Hepatocyte (in vitro differentiated cells): Measurements from ENCODE around the gene ARHGAP1. TPM values are rescaled to one million over a fixed set of nuclear protein-coding genes. Genes with fewer than 3 reads are reported as not detected.
A peak's percentile ranks its signal among the peaks of the same experiment; 100 is the strongest.

Source experiments
- DNase-seq: peaks from one replicate; pipeline ENCODE4 v3.0.0-alpha.2; 2016; ENCODE audit warnings: low spot score
- H2AFZ ChIP-seq: fragments of 200-600 bp; sonication (generic); 2 replicates; pipeline ENCODE4 v1.6.0; 2016; ENCODE audit warnings: antibody characterized with exemption, mild to moderate bottlenecking
- H3K27ac ChIP-seq: fragments of 200-600 bp; sonication (generic); 2 replicates; pipeline ENCODE4 v1.5.1; 2016; ENCODE audit warnings: mild to moderate bottlenecking
- H3K27me3 ChIP-seq: fragments of 200-600 bp; sonication (generic); 2 replicates; pipeline ENCODE4 v1.6.1; 2016
- H3K36me3 ChIP-seq: fragments of 200-600 bp; sonication (generic); replicated peaks from 2 replicates; pipeline ENCODE4 v1.5.1; 2016; ENCODE audit warnings: low read depth; ENCODE audit not compliant: insufficient read depth
- H3K4me1 ChIP-seq: fragments of 200-600 bp; sonication (generic); 2 replicates; pipeline ENCODE4 v1.5.1; 2016; ENCODE audit warnings: mild to moderate bottlenecking, moderate library complexity; ENCODE audit not compliant: insufficient read depth
- H3K4me2 ChIP-seq: fragments of 200-600 bp; sonication (generic); 2 replicates; pipeline ENCODE4 v1.6.0; 2016
- H3K4me3 ChIP-seq: fragments of 200-600 bp; sonication (generic); 2 replicates; pipeline ENCODE4 v1.5.1; 2016; ENCODE audit warnings: mild to moderate bottlenecking
- H3K79me2 ChIP-seq: fragments of 200-600 bp; sonication (generic); 2 replicates; pipeline ENCODE4 v1.6.0; 2017; ENCODE audit warnings: mild to moderate bottlenecking
- H3K9me2 ChIP-seq: fragments of 200-600 bp; sonication (generic); replicated peaks from 2 replicates; pipeline ENCODE4 v1.6.0; 2017; ENCODE audit warnings: mild to moderate bottlenecking; ENCODE audit not compliant: insufficient read depth
- H3K9me3 ChIP-seq: fragments of 200-600 bp; sonication (generic); 2 replicates; pipeline ENCODE4 v1.5.1; 2016; ENCODE audit warnings: low read depth, mild to moderate bottlenecking
- H4K20me1 ChIP-seq: fragments of 200-600 bp; sonication (generic); 2 replicates; pipeline ENCODE4 v1.6.0; 2016; ENCODE audit warnings: mild to moderate bottlenecking; ENCODE audit not compliant: insufficient read depth, poor library complexity, severe bottlenecking
- EZH2 ChIP-seq: fragments of 200-600 bp; sonication (generic); IDR thresholded peaks from 2 replicates; pipeline ENCODE4 v1.6.1; 2016; ENCODE audit warnings: antibody characterized with exemption, mild to moderate bottlenecking, borderline replicate concordance
- EZH2phosphoT487 ChIP-seq: fragments of 200-600 bp; sonication (generic); IDR thresholded peaks from one replicate; pipeline ENCODE4 v1.6.1; 2018; ENCODE audit warnings: antibody characterized with exemption, mild to moderate bottlenecking, low read depth, moderate library complexity; ENCODE audit not compliant: unreplicated experiment, severe bottlenecking
- WGBS: methylation state at CpG from one replicate; pipeline ENCODE4 v1.1.6; 2016; ENCODE audit warnings: low lambda C conversion rate; ENCODE audit errors: missing lambda C conversion rate; 5-methylcytosine and 5-hydroxymethylcytosine counted together
- polyA plus RNA-seq: library from polyadenylated mRNA; unstranded; fragments of >200 nt; fragmentation: Nextera tagmentation; extraction: Ambion mirVana; gene quantifications from 2 replicates; pipeline ENCODE4 v1.2.1, GENCODE V29; 2016
- total RNA-seq: library from RNA; depleted of rRNA; stranded (reverse); fragments of >200 nt; gene quantifications from 2 replicates; pipeline ENCODE4 v1.2.3, GENCODE V29; 2014
- TF ChIP-seq, protein P1 (sequence below): fragments of 200-600 bp; sonication (generic); IDR thresholded peaks from 2 replicates; pipeline ENCODE4 v1.5.1; 2016; ENCODE audit warnings: antibody characterized with exemption, mild to moderate bottlenecking; ENCODE audit not compliant: poor library complexity

ARHGAP1 gene
- total and polyA plus RNA-seq, 2 experiments from 2014 or later, result 23.4 to 62.8 TPM

- Histone ChIP-seq H3K4me3 (no peak overlapping the region), H3K4me2 (peak overlapping the region; percentile 36), H3K27me3 (no peaks in the 10 kb centered on the region), H3K27ac (peak overlapping the region; percentile 12), H3K4me1 (peaks cover 14% of the 10 kb centered on the region), H3K79me2 (peaks cover 2% of the 10 kb centered on the region), H4K20me1 (no peaks in the 10 kb centered on the region), H3K36me3 (peaks cover 4% of the 10 kb centered on the region), H2AFZ (no peak overlapping the region), H3K9me2 (no peaks in the 10 kb centered on the region), H3K9me3 (no peaks in the 10 kb centered on the region)
- TF ChIP-seq EZH2phosphoT487 (no peak), EZH2 (no peak)
- TF ChIP-seq, protein P1, sequence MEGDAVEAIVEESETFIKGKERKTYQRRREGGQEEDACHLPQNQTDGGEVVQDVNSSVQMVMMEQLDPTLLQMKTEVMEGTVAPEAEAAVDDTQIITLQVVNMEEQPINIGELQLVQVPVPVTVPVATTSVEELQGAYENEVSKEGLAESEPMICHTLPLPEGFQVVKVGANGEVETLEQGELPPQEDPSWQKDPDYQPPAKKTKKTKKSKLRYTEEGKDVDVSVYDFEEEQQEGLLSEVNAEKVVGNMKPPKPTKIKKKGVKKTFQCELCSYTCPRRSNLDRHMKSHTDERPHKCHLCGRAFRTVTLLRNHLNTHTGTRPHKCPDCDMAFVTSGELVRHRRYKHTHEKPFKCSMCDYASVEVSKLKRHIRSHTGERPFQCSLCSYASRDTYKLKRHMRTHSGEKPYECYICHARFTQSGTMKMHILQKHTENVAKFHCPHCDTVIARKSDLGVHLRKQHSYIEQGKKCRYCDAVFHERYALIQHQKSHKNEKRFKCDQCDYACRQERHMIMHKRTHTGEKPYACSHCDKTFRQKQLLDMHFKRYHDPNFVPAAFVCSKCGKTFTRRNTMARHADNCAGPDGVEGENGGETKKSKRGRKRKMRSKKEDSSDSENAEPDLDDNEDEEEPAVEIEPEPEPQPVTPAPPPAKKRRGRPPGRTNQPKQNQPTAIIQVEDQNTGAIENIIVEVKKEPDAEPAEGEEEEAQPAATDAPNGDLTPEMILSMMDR, result no peak
- whole genome bisulfite sequencing, result 78% methylated on average over 1 of the region's 1 CpG
- no peak for DNase-seq
Measured at GRCh38 chr11:46659908-46660307, 40.5 kb downstream of the ARHGAP1 start.

GRCh38 chr11:46658259-46658658, 42.2 kb downstream of the ARHGAP1 start:
- TF ChIP-seq, protein P1, result no peak
- no peak for TF ChIP-seq EZH2phosphoT487
- no peak for TF ChIP-seq EZH2
- no peak overlapping the region for H3K4me3 ChIP-seq
- H3K9me2 ChIP-seq, result no peaks in the 10 kb centered on the region
- peaks cover 4% of the 10 kb centered on the region for H3K36me3 ChIP-seq
- DNase-seq, result no peak
- WGBS, result 80% methylated on average over 4 of the region's 4 CpGs
- peaks cover 2% of the 10 kb centered on the region for H3K79me2 ChIP-seq
- H3K27ac ChIP-seq, result peak overlapping the region; percentile 59
- H4K20me1 ChIP-seq, result no peaks in the 10 kb centered on the region
- H3K9me3 ChIP-seq, result no peaks in the 10 kb centered on the region
- no peaks in the 10 kb centered on the region for H3K27me3 ChIP-seq
- H2AFZ ChIP-seq, result no peak overlapping the region
- H3K4me2 ChIP-seq, result no peak overlapping the region
- H3K4me1 ChIP-seq, result peaks cover 14% of the 10 kb centered on the region

DNA sequence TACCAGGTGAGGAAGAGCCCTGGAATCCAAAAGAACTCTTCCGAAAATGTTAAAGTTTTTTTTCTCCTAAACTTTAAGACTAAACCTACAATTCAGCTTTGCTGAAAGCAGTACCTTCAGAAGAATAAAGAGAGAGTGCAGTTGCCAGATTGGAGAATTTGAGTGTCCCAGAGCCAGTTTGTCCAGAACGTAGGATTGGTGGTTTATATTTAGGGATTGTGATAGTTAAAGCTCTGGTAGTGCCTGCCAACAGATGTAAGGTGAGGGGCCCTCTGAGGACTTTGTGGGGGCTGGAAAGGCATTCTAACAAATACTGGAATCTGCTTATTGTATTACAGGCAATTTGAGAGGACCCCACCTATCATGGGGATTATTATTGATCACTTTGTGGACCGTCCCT, 43.2 kb downstream of the ARHGAP1 start:
- H3K36me3 ChIP-seq, result peaks cover 4% of the 10 kb centered on the region
- H3K4me2 ChIP-seq, result no peak overlapping the region
- no peak for TF ChIP-seq EZH2
- TF ChIP-seq, protein P1, result no peak
- no peak for TF ChIP-seq EZH2phosphoT487
- WGBS, result 88% methylated on average over 3 of the region's 3 CpGs
- peaks cover 2% of the 10 kb centered on the region for H3K79me2 ChIP-seq
- no peaks in the 10 kb centered on the region for H4K20me1 ChIP-seq
- no peaks in the 10 kb centered on the region for H3K9me2 ChIP-seq
- H3K4me3 ChIP-seq, result no peak overlapping the region
- H3K27me3 ChIP-seq, result no peaks in the 10 kb centered on the region
- H3K27ac ChIP-seq, result no peak overlapping the region
- H3K4me1 ChIP-seq, result peaks cover 14% of the 10 kb centered on the region
- no peaks in the 10 kb centered on the region for H3K9me3 ChIP-seq
- no peak overlapping the region for H2AFZ ChIP-seq
- DNase-seq, result no peak

- Histone ChIP-seq H3K4me2 (no peak overlapping the region), H3K4me3 (no peak overlapping the region), H3K36me3 (peaks cover 4% of the 10 kb centered on the region), H3K27ac (no peak overlapping the region), H3K4me1 (peaks cover 14% of the 10 kb centered on the region), H3K9me3 (no peaks in the 10 kb centered on the region), H3K79me2 (no peaks in the 10 kb centered on the region), H4K20me1 (no peaks in the 10 kb centered on the region), H3K9me2 (no peaks in the 10 kb centered on the region), H2AFZ (no peak overlapping the region), H3K27me3 (no peaks in the 10 kb centered on the region)
- 88% methylated on average over 4 of the region's 4 CpGs for WGBS
- no peak for DNase-seq
- no peak for TF ChIP-seq EZH2
- TF ChIP-seq EZH2phosphoT487, result no peak
- TF ChIP-seq, protein P1, result no peak
Measured at GRCh38 chr11:46655631-46656030, 44.8 kb downstream of the ARHGAP1 start.
